ENCODE measurements around the gene CAPN10.

DNA sequence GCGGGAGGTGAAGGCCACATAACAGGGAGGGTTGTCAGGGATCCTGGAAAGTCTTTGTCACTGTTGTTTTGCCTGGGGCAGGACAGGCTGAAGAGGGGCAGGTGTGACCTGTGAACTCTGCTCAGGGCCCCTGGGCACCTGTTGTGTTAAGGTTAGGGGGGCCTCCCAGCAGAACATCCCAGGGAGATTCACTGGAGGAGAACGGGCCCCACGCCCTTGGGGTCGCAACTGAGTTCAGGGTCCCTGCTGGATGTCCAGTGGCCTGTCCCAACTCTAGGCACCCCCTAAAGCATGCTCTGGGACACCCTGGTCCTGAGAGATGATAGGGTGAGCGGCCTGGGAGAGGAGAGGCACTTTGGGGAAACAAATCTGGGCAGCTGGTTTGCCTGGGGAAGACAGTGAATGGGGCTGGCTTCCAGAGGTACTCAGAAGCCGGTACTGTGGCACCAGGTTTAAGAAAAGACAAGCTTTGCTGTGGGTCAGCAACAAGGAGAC lies 61.7 kb downstream of the CAPN10 start:
- no peak for TF ChIP-seq CTCF (IDR thresholded peaks at IDR 0.05; ENCODE audit: insufficient read depth, low read length)
- no peak for TF ChIP-seq GABPA (IDR thresholded peaks at IDR 0.05; ENCODE audit: low read depth)
- no peak for TF ChIP-seq POLR2AphosphoS5 (IDR thresholded peaks at IDR 0.05; ENCODE audit: low read depth)
- TF ChIP-seq REST (IDR thresholded peaks at IDR 0.05; ENCODE audit: insufficient replicate concordance, low read depth) = no peak
- no peak for TF ChIP-seq SPI1 (IDR thresholded peaks at IDR 0.05; ENCODE audit: borderline replicate concordance, low read depth)

All from HL-60 (cell line).